ENCODE measurements around the gene SLC9A8. TPM values are rescaled to one million over a fixed set of nuclear protein-coding genes. Genes with fewer than 3 reads are reported as not detected.

SLC9A8 gene
- total RNA-seq, 2 experiments from 2014 or later, result 22.0 to 30.3 TPM

- TF ChIP-seq EZH2phosphoT487 (IDR thresholded peaks at IDR 0.05; ENCODE audit: borderline replicate concordance, low read depth, low read length) (no peak), CTCF (conservative IDR thresholded peaks at IDR 0.05; ENCODE audit: low read length) (no peak)
- no TSS peak for BruUV-seq (replicated peaks)
- no peak overlapping the region for H2AFZ ChIP-seq (ENCODE audit: low read length)
- no peaks in the 10 kb centered on the region for H3K9me3 ChIP-seq (ENCODE audit: low read length)
- ChIA-PET POLR2A (interaction anchor here (0.8 kb wide), 1 partner anchor 34 kb away, joined by 5 read pairs; no protein-coding TSS in a partner anchor), CTCF (ENCODE audit: unreplicated experiment) (interaction anchor here (0.6 kb wide), 1 partner anchor 34 kb away, joined by 3 read pairs; no protein-coding TSS in a partner anchor)
- H4K20me1 ChIP-seq (ENCODE audit: insufficient read depth, low read length), result no peaks in the 10 kb centered on the region
- peaks cover 57% of the 10 kb centered on the region for H3K36me3 ChIP-seq (ENCODE audit: insufficient read depth, low read length)
- no peaks in the 10 kb centered on the region for H3K9me2 ChIP-seq (ENCODE audit: insufficient read depth, low read length)
- no peak overlapping the region for H3K27ac ChIP-seq (ENCODE audit: low read depth, low read length, poor library complexity, severe bottlenecking)
- no peaks in the 10 kb centered on the region for H3K4me1 ChIP-seq (ENCODE audit: insufficient read depth, low read length, poor library complexity, severe bottlenecking)
- intact Hi-C loops (cut with micrococcal nuclease; ENCODE audit: unreplicated experiment), result no loop called here
- H3K4me3 ChIP-seq (ENCODE audit: low read depth, low read length, poor library complexity, severe bottlenecking), result no peak overlapping the region
- H3K4me2 ChIP-seq (ENCODE audit: low read length), result no peak overlapping the region
- H3K79me2 ChIP-seq (ENCODE audit: insufficient read depth, low read depth, low read length), result no peaks in the 10 kb centered on the region
- DNase-seq (ENCODE audit: low spot score), result no peak
Observed at GRCh38 chr20:49880177-49880576, 67.5 kb downstream of the SLC9A8 start.

GRCh38 chr20:49880724-49881445 lies 68.3 kb downstream of the SLC9A8 start:
- POLR2A ChIA-PET, result interaction anchor here (0.8 kb wide), 1 partner anchor 33 kb away, joined by 5 read pairs; no protein-coding TSS in a partner anchor
- intact Hi-C loops (cut with micrococcal nuclease; ENCODE audit: unreplicated experiment), result no loop called here
- TF ChIP-seq EZH2phosphoT487 (IDR thresholded peaks at IDR 0.05; ENCODE audit: borderline replicate concordance, low read depth, low read length) (no peak), CTCF (conservative IDR thresholded peaks at IDR 0.05; ENCODE audit: low read length) (no peak)
- H3K4me3 ChIP-seq (ENCODE audit: low read depth, low read length, poor library complexity, severe bottlenecking), result no peak overlapping the region
- H4K20me1 ChIP-seq (ENCODE audit: insufficient read depth, low read length), result no peaks in the 10 kb centered on the region
- no peaks in the 10 kb centered on the region for H3K9me2 ChIP-seq (ENCODE audit: insufficient read depth, low read length)
- no peak overlapping the region for H2AFZ ChIP-seq (ENCODE audit: low read length)
- CTCF ChIA-PET (ENCODE audit: unreplicated experiment), result interaction anchor here (0.6 kb wide), 2 partner anchors 33 to 35 kb away, joined by 3 read pairs; no protein-coding TSS in a partner anchor
- no peaks in the 10 kb centered on the region for H3K9me3 ChIP-seq (ENCODE audit: low read length)
- peaks cover 57% of the 10 kb centered on the region for H3K36me3 ChIP-seq (ENCODE audit: insufficient read depth, low read length)
- BruUV-seq (replicated peaks), result no TSS peak
- DNase-seq (ENCODE audit: low spot score), result no peak
- H3K79me2 ChIP-seq (ENCODE audit: insufficient read depth, low read depth, low read length), result no peaks in the 10 kb centered on the region
- H3K4me2 ChIP-seq (ENCODE audit: low read length), result no peak overlapping the region
- no peak overlapping the region for H3K27ac ChIP-seq (ENCODE audit: low read depth, low read length, poor library complexity, severe bottlenecking)
- no peaks in the 10 kb centered on the region for H3K4me1 ChIP-seq (ENCODE audit: insufficient read depth, low read length, poor library complexity, severe bottlenecking)

Data from OCI-LY7 (cell line).